NAMALWA (cell line): ENCODE measurements around the gene MYO1B.

Source experiments
- DNase-seq: peaks from one replicate; pipeline ENCODE4 v3.0.0-alpha.2; 2015; ENCODE audit warnings: low spot score

The MYO1B gene

DNA sequence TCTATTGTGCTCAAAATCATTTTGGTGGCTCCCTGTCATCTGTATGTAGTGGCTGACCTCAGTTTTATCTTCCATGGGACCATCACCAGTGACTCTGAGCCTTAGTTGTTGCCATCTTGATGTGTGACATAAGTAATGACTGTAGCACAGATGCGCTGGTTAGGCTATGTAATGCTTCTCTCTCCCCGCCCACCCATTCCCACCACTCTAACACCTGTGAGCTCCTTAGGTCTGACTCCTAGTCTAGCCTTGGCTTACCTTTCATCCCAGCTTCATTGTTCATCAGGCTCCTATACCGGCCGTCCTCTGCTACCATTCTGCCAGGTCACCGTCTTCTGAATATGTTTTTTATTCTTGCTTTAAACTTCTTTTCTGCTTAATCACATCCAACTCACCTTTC lies 17.2 kb downstream of the MYO1B start:
- DNase-seq, result no peak

DNA sequence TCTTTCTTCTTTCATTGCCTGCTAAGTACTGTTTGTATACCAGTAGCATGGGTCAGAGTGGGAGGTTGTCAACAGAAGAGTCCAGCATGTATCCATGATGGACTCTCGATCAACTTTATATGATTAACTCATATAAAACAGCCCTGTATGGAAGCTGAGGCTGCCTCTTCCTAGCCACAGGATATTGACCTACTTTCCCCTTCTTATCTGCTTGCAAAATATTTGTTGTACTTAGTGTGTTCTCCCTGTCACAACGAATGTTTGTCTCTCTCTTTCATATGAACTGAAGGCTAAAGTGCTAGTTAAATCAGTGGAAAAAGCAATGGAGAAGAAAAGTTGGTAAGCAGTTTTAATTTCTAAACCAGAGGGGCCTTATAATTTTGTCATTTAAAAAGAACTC lies 17.8 kb downstream of the MYO1B start:
- DNase-seq, result no peak

DNA sequence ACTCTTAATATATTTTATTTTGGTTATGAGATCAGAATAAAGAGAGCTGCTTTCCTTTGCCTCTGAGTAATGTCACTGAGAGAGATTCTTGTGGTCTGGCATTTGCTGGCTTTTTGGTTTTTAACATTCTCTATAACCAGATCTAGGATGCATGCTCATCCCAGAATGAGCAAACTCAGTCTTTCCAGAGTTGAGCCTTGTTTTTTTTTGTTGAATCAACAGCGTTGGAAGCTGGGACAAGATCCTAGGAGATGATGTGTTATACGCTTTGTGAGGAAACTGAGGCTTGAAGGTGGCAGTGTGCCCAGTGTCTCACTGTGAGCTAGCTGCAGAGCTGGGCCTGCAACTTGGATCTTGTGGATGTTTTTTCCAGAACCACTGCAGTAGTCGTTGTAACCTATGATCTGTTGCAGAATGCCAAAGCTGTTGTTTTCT lies 19.5 kb downstream of the MYO1B start:
- no peak for DNase-seq

DNA sequence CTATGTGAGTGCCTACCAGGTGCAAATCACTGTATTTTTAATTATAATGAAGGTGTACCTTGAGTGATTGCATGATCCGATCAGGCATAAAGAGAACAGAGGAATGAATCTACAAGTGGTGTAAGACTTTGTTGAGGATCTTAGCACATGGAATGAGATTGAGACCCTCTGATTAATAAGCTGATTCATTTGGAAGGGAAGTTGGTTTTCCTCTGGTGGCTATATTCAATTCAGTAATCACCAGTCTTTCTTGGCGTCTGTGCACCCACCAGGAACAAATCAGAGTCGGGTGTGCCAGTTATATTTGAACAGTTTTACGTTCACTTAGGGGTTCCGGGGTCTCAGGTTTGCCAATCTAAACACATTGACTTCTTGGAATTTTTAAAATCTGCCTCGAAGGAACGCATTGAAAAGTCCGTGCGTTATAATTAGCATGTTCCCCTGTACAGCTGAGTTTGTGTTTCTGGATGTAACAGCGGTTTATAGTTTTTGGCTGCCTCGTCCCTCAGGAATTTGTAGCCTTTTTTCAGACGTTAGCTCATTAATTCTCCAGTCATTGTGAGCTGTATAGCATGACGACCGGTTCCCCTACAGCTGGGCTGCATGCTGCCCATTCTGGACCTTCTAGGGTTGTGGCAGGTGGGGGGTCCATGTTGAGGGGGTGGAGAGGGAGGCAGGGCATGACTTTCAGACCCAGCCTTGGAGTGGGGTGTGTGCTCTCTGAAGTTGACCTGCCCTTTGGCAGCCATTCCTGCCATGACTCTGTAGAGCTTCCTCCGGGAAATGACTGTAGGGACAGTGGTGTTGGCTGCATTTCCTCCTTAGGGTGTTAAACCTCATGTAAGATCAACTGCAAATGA lies 20.3 kb downstream of the MYO1B start:
- DNase-seq, result no peak

DNA sequence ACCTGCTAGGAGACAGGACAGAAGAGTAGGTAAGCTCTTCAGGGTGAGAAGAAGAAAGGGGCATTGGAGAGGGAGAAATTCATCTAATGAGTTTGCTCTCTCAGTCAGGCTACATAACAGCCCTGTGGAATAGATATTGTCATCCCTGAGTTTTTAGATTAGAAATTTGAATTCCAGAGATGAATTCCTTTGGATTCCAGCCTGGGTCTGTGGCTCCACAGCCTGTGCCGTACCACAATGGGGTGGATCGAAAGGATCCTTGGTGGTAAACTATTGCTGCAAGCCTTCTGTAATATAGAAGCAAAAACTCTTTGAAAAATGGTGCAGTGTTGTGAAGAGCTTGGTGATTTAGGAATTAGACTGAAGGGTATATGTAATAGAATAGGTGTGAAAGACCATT lies 21.0 kb downstream of the MYO1B start:
- DNase-seq, result no peak

DNA sequence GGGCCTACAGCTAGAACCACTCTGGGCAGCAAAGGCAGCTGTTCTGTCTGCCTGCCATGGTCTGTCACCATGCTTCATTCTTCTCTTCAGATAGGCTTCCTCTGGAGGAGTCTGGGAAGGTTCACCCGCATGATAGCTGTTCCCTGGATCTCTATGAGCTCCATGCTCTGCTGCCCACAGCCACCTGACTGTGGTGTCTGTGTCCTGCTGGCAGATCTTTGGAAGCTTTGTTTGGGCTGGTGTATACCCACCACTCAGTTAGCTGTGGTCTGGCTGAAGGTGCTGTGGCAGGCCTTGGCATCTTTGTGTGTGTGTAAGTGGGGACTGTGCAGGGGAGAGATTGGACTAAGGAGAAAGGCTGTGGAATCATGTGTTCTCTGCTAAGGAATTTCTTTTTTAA lies 23.4 kb downstream of the MYO1B start:
- no peak for DNase-seq

DNA sequence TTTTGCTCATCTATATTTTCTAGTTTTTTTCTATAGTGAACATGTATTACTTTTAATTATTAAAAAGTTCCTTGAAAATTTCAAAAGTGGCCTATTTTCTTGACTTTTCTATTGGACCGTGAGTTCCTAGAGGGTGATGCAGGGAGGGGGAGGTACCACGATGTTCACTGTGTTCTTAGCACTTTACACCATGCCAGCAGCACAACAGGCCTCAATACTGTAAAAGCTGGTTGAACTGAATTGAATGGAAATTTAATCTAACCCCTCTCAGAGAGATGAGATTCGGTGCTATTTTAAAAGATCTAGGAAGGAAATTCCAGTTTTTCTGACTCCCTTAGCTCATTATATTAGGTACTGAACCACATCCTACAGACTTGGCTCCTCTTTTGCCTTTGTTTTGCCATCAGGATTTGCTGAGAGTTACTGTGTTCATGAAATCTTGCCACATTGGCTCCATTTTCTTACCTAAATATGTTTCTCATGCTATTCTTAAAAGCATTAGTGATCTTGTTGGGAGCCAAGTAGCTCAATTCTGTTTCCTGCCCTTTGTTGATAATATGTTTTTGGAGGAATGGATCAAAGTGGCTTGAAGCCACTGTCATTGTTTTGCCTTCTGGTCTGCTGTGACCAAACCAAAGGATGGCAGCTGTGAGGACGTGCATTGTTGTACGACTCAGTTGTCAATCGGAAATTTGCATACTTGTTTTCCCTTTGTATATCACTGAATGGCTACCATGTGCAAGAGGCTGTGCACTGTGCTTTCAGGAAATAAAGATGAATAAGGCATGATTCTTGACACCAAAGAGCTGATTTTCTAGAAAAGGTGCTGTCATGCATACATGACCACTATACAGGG lies 25.3 kb downstream of the MYO1B start:
- no peak for DNase-seq

DNA sequence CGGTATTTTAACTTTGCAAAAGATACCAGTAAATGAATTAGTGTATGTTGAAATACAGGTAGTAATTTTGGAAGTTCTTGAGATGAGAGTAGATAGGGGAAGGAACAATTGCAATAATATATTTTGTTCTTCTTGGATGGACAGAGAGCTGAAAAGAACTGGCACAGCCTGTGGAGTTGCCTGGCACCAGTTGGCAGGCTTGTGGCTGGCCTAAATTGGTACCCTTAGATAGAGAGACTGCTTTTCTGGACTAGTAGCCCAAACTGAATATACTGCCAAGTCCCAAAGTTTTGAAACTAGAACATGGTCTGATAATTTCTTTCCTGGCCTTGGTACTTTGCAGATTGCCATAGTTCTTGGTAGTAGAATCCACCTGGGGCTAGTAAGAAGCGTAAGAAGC lies 26.9 kb downstream of the MYO1B start:
- no peak for DNase-seq

DNA sequence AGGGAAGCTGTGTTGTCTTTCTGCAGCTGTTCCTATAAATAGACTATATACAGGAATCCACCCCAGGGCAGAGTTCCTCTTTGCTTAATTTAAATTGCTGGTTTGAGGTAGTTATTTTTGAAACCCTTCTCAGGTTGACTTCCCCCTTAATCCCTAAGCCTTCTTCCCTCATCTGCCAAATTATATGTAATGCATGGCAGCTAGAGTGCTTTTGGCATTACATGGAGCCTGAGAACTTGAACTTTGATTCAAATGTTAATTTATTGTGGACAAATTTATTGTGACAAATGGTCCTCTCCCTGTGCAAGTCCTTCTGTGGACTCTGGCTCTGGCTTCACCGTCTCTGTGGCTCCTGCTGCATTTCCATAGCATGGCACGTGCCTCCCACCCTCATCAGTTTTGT lies 29.2 kb downstream of the MYO1B start:
- DNase-seq, result no peak

DNA sequence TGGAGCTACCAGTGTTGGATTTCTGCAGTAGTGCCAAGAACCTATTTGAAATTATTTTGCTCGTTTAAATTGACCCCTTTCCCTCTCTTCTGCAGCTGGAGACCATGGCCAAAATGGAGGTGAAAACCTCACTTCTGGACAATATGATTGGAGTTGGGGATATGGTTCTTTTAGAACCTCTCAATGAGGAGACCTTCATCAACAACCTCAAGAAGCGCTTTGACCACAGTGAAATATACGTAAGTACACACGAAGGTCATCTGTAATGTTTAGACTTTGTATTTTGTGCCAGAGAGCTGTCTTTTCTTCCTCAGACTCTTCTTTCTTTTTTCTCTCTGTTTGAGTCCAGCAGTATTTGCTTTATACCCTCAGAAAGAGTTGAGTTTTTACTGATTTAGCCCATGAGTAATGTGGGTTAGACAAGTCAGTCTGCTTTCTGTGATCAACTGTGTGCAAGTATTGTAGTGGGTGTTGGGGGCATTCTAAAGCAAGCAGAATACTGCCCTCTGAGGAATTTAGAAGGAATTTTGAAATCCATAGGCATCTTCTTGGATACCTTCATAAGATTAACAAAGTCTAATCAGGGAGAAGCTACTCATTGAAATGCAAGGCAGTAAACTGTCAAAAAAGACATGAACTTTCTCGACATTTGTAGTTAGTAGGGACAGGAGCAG lies 31.7 kb downstream of the MYO1B start:
- no peak for DNase-seq

DNA sequence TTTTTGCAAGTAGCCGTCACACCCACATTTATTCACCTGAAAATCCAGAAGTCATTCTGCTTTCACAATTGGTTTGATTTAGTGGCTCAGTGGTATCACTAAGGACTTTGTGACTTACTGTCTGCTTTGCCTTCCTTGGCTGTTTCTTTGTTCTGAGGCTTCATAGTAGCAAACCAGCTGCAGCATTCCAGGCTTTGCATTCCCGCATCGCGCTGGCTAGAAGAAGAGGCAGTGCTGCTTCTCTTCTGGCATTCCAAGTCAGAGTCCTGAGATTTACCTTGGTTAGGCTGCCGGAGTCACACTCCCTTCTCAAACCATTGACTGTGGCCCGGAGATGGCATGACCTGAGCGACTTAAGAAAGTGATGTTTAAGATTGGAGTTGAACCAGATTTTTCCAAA lies 35.1 kb downstream of the MYO1B start:
- DNase-seq, result no peak

DNA sequence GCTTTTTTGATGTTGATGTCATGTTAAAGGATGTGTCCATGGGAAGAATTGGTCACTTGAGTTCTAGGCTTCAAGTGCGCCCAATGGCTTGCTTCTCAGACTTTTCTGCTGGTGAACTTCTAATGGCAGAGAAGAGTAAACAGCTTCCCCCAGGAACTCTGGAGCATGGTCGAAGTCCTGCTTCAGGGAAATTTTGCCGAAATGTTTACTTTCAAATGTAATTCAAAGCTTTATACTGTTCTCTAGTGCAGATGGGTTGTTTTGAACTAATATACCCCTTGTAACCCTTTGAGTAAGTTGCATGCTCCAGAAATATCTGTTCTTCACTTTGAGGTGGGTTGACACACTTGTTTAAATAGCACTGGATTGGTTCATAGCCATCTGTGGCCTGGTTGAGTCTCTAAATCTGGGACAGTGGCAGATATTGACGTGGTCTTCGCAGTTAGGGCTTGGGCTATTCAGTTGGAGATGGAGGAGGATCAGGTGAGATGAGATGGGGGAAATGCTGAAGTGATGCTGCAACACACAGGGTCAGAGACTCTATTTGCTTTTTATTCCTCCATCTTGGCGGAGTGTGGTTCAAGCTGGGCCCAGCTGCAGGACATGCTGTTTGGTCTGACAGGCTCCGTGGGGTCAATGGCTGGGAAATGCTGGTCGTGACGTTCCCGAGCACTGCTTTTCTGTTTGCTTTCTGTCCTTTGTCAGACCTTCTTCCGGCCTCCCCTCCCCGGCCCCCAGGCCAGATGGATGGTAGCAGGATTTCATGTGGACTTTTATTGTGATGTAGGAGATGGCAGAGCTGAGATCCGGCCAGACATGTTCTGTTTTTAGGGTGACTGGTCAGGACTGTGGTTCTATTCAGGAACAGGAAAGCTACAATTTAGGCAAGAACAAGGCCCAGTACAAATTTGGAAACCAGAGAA lies 35.9 kb downstream of the MYO1B start:
- no peak for DNase-seq

DNA sequence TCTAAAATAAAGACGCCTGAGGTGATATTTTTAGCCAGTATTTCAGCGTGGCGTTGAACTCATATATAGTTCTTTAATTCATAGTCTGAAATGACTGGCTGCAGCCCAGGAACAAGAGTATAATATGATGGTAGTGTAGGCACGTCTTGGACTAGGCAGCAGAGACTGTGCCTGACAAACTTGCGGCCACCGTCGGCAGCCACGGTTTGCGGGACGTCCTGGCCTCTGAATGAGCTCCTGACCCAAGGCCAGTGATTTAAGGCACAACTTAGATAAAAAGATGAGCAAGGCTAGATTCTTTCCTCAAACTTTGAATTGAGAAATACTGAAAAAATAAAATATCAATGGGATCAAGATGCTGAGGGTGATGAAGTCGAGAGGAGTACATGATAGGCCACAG lies 40.0 kb downstream of the MYO1B start:
- no peak for DNase-seq

DNA sequence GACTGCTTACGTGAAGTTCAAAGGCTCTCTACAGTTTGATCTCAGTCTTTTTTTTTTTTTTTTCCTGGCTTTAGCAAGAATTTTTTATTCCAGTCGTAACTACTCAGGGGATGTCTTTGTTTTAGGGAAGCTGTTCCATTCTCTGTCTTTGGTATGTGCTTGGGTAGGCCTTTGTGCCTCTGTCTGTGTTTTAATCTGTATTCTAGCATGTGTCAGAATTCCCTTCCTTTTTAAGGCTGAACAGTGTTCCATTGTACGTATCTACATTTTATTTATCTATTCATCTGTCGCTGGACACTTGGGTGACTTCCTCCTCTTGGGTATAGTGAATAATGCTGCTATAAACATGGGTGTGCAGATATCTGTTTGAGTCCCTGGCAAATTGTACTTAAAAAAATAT lies 42.6 kb downstream of the MYO1B start:
- DNase-seq, result no peak

DNA sequence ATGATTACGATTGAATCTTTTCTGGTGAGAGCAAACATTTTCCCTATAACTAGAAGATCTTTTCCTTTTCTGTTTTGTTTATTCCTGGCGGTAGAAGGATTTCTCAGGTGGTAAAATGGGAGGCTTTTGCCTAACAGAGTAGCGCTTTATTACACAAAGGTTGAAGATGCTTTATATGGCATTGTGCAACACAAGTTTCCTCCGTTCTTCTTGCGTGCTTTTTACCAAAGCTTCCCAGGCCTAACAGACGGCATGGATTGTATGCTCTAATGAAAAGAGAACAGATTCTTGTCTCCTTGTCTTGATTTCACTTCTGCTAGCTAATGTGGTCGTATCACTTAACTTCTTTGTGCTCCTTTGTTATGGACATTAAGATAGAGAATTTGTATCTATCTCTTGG lies 43.8 kb downstream of the MYO1B start:
- no peak for DNase-seq

DNA sequence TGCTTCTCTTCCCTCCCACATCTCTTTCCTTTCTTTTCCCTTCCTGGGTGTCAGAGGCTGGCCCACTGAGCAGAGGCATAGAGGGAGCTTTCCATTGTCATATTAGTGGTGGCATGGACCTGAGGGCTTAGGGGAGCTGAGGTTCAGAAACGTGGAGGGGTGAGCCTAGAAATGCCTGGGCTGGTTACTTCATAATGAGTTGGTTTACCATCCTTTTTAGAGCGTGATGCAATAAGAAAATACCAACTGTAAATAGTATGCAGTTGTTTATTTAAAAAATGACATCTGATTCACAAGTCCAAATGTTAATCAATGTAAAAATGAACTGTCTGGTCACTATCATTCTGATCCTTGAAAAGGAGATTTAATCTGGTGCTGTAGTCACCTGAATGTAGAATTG lies 46.3 kb downstream of the MYO1B start:
- no peak for DNase-seq

DNA sequence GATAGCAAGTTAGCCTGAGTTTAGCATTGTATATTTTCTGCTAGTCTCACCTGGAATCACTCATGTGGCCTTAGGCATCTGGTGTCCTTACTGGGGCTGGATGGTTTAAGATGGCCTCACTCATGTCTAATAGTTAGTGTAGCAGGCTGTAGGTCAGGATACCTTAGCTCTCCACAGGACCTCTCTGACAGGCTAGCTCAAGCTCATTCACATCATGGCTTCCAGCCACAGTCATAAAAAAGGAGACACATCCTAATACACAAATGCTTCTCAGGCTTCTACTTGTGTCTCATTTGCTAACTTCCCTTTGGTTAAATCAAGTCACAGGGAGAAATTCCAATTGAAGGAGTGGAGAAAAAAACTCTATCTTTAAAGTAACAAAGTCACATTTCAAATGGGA lies 47.7 kb downstream of the MYO1B start:
- no peak for DNase-seq

DNA sequence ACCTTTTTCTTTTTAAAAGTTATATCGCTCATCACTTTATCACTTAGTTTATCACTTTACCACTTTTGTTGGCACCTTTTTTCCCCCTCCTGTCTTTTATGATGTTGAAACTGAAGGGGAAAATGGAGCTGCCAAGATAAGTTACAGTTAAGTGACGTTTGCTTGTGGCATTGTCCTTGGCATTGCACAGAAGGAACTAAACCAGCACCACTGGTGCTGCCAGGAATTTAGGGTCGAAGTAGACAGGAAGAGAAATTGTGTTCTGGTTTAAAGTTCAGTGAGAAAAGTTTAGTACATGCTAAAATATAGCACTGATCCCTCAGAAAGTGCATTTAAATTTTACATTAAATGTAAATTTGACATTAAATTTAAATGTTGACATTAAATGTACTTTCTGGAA lies 49.9 kb downstream of the MYO1B start:
- DNase-seq, result no peak

DNA sequence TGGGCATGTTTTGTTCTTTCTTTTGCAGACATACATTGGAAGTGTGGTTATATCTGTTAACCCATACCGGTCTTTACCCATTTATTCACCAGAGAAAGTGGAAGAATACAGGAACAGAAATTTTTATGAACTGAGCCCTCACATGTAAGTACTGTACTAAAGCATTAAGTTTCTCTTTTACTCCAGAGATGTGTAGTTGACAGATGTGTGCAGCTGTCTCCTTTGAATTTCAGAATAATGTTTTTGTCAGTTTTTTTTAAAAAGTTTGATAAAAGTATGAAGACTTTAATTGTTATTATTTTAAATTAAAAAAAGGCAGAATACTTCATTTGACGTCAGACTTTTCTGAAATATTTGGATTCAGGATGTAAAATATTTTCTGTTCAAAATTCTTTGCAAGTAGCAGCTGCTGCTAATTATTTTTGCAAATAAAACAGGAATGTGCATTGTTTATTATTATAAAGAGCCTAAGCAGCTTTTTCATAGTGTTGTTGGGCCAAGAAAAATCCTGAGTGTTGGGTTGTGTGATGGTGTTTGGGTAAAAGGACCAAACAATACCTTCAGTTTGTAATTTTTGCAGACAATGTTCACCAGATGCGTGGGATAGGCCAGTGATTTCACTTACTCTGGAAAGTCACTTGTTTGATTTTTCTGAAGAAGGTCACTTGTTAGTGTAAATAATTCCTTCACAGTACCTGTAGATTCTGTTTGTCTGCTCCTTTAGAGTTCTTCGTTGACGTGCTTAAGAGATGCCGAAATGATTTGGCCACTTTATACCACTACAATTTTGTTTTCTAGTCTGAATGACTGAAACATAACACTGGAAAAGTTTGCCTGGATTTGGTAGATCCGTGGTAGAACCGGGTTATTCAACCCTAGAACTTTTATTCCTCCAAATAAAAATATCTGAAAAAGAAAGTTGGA lies 51.1 kb downstream of the MYO1B start:
- no peak for DNase-seq

DNA sequence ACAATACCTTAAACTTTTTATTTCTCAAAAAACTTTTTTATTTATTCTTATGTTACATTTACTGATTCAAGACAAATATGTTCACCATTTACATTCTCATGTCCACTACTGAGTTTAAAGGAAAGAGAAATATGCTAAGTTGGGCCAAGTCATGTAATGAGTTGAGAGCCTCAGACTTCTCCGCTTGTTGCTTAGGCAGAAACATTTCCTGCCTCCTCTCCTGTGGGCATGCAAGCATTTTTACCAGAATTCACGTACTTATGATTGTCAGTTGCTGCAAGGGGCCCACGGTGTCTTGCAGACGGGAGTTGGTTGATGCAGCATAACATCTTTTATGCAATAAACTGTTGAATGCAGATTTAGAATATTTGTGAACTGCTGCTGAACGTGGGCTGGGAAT lies 51.8 kb downstream of the MYO1B start:
- DNase-seq, result no peak

DNA sequence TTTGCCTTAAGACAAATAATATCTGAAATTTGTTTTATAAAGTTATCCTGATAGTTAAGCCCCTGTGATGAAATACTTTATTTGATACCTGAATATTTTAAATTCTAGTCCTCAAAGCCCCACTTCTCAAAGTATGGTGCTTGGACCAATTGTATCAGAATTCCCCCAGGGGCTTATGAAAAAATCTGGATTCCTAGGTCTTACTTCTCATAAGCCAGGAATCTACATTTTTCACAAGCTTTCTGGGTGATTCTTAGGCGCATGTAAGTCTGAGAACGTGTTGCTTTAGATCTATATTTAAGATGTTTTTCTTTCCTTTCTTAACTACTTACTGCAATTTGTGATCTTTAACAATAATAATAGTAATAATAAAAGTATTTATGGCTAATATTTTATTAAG lies 53.1 kb downstream of the MYO1B start:
- DNase-seq, result no peak
